NCI-H2107 (cell line): Measurements from ENCODE around the gene GABRB3.

Experiments used
- DNase-seq: peaks from one replicate; lab custom pipeline; 2025; lab: John Stamatoyannopoulos, UW

The GABRB3 gene

GRCh38 chr15:26551473-26551872 is 221.4 kb downstream of the GABRB3 start:
- DNase-seq = no peak

GRCh38 chr15:26550880-26551279 is 222.0 kb downstream of the GABRB3 start:
- no peak for DNase-seq

DNA sequence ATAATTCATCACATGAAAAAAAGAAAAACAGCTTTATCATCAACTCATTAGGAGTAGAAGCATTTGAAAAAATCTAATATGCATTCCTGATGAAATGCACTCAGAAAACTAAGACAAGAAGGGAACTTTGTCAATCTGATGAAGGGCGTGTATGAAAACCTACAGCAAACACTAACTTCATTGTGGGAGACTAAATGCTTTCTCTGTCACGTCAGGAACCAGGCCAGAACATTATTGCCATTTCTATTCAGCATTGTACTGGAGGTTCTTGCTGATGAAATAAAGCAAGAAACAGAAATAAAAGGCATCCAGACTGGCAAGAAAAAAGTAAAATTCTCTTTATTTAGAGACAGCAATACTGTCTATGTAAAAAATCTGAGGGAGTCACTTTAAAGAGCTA is 235.2 kb downstream of the GABRB3 start:
- no peak for DNase-seq

GRCh38 chr15:26531489-26531888 is 241.4 kb downstream of the GABRB3 start:
- DNase-seq = no peak

DNA sequence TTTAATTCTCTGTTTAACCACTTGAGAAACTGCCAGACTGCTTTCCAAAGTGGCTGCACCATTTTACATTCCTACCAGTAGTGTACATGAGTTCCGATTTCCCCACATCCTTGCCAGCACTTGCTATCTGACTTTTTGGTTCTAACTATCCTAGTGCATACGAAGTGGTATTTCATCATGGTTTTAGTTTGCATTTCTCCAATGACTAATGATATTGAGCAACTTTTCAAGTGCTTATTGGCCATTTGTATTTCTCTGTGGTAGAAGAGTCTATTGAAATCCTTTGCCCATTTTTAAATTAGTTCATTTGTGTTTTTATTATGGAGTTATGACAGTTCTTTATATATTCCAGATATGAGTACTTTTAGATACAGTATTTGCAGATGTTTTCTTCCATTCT is 247.8 kb downstream of the GABRB3 start:
- DNase-seq = no peak

DNA sequence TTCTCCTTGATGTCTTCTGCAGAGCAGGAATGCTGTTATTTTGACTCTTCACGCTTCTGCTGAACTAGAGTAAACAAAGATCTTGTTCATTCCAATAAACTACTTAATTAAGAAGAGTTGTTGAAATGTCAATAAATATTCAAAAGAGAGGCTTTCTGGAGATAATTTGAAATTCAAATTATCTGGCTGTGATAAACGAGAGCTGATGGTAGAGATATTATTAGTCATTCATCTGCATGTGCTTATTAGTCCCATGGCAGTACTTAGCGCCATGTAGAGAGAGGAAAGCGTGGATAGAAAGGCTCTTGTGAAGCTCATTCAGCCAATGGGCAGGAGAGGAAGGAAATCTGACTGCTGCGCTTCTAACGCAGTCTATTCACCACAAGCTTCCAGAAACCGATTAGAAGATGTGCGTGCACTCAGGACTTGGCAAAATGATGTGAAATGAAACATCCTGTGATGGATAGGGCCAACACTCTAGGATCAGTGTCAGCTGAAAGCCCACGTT is 251.1 kb downstream of the GABRB3 start:
- no peak for DNase-seq

DNA sequence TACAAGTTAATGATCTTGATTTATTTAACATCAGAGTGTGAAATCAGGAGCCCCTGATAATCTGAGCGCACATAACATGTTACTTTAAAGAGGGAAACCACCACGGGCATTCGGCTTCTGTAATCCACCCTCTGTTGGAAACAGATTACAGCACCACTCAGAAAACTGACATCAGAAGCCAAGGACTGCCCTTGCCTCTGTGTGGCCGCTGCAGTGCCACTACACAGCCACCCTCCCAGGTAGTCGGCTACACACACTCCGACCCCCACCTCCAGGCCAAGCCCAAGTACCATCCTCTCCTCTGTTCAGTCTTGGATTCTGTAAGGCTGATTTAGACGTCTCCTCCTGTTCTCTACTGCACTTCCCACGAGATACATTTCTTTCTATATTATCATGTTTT is 251.7 kb downstream of the GABRB3 start:
- no peak for DNase-seq

GRCh38 chr15:26518885-26519284 is 254.0 kb downstream of the GABRB3 start:
- DNase-seq = no peak

DNA sequence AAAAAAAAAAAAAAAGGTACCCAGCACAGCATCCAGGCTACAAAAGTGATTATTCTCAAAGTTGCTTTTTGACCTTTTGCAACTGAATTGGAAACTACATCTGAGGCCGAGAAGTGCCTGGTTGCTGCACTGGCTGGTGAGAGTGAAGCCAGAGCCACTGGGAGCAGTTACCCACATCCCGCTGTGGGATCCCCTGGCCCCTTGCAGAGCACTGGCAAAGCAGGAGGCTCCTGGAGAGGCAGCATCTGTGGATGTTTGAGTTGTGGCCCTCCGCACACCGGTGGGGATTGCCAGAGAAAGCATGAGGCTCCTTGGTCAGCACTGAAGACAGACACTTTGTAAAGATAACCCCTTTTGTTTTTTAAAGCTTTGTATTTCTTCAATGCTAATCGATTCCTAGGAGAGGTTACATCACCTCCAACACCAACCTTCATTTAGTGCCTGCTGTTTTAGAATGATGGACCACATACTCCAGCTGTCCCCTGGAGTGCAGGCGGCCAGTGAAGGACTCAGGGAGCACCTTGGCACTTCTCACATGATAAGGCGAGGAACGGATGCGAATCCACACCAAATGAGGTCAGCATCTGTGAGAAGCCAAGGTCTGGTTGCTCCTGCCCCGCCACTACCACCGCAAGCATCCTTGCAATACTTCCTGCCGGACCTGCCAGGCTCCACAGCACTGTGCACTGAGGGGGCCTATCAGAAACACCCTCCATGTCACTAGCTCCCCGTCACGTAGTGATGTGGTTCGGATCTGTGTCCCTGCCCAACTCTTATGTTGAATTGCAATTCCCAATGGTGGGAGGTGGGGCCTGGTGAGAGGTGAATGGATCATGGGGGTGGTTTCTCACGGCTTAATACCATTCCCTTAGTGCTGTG is 256.5 kb downstream of the GABRB3 start:
- DNase-seq = no peak

- no peak for DNase-seq
These were observed 268.9 kb downstream of the GABRB3 start for GRCh38 chr15:26504009-26504408.
